ENCODE measurements around the gene RASL10B. TPM values are rescaled to one million over a fixed set of nuclear protein-coding genes. Genes with fewer than 3 reads are reported as not detected.
"Not testable (repeated sequence)": the region's sequence is repeated elsewhere in the genome, so short reads cannot be mapped to it uniquely, and the experiment has no call there.

RASL10B gene
- total RNA-seq, 2 experiments from 2014 or later: 0.15 to 0.37 TPM

DNA sequence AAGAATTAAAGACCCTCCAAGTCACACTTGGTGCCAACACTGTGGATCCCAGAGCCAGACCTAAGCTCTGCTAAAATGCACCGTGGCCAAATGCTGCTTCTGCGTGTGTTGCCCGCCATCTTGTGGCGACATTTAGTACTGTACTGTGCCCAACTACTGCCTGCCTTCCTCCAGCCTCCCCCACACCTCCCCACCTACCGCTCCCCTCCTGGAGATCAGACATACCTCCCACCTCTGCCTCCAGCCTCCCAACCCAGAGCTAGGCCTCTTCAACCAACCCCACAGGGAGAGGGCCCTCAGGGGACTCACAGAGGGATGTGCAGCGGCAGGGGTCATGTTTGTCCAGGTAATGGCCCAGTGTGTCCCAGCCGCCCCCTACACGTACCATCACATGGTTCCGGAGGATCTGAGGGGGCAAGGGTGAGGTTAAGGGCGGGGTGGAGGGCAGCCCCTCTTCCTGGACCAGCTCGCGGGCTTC, 16.1 kb downstream of the RASL10B start:
- H3K27ac Mint-ChIP-seq: no peak overlapping the region
- ChIA-PET POLR2A (no interaction called here), CTCF (interaction anchor here (0.6 to 2.3 kb wide), 26 partner anchors 9 to 635 kb away, joined by 3 to 14 read pairs (median 4); partner anchors contain the start of genes C17orf50, RASL10B and TAF15)
- peaks cover 14% of the 10 kb centered on the region for H3K4me1 Mint-ChIP-seq
- no peak overlapping the region for H3K4me3 Mint-ChIP-seq
- H3K36me3 Mint-ChIP-seq (ENCODE audit: low read depth): no peaks in the 10 kb centered on the region
- H3K9me3 Mint-ChIP-seq: no peaks in the 10 kb centered on the region
- H3K27me3 Mint-ChIP-seq: peaks cover 36% of the 10 kb centered on the region
- DNase-seq: peak; percentile 84

DNA sequence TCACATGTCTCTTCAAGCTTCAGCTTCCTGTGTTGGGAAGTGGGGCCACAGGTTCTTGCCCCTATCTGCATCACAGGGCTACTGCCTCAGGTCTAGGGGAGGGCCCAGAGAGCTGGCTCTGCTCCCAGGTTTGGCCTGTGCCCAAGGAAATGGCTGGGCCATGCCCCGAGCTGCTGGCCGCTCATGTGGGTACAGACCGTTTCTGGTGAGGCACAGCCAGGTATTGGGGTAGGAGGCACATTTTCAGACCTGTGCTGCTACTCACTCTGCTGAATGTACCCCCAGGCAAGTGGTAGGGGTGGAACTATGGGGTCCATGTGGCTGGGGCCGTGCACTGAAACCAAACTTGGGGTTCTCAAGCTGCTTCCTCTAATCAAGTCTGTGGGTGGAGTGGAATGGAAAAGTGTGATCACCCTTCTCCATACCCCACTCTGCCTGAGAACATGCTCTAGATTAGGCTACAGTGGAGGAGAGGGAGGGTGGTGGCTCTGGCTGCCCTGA, 17.0 kb downstream of the RASL10B start:
- no peak overlapping the region for H3K4me3 Mint-ChIP-seq

DNA sequence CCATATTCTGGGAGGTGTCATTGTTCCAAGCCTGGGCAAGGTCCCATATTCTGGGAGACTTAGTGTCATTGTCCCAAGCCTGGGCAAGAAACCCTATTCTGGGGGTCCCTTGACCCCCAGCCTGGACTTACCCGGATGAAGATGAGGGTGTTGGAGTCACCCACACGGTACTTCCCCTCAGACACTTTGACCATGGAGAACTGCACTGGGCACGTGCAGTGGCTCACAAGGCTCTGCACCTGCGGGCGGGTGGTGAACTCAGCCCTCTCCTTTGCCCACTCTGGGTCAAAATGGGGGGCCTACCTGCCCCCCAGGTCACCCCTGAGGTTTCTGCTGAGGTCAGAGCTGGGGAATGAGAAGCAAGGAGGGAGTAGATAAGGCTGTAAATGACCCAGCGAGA, 17.5 kb downstream of the RASL10B start:
- Mint-ChIP-seq H3K4me1 (peaks cover 14% of the 10 kb centered on the region), H3K36me3 (ENCODE audit: low read depth) (no peaks in the 10 kb centered on the region), H3K9me3 (no peaks in the 10 kb centered on the region), H3K27me3 (peaks cover 32% of the 10 kb centered on the region), H3K4me3 (no peak overlapping the region), H3K27ac (no peak overlapping the region)
- no peak for DNase-seq
- POLR2A ChIA-PET: no interaction called here
- CTCF ChIA-PET: interaction anchor here (1.1 to 2.1 kb wide), 2 partner anchors 9 to 605 kb away, joined by 5 to 6 read pairs; no protein-coding TSS in a partner anchor

More for the DNA sequence above, 17.0 kb downstream of the RASL10B start:
- no peak for DNase-seq
- ChIA-PET CTCF (interaction anchor here (1.1 to 2.3 kb wide), 10 partner anchors 9 to 605 kb away, joined by 4 to 14 read pairs (median 6); partner anchors contain the start of genes C17orf50 and TAF15), POLR2A (no interaction called here)
- Mint-ChIP-seq H3K4me1 (peaks cover 14% of the 10 kb centered on the region), H3K9me3 (no peaks in the 10 kb centered on the region), H3K27ac (no peak overlapping the region), H3K27me3 (peaks cover 34% of the 10 kb centered on the region), H3K36me3 (ENCODE audit: low read depth) (no peaks in the 10 kb centered on the region)

DNA sequence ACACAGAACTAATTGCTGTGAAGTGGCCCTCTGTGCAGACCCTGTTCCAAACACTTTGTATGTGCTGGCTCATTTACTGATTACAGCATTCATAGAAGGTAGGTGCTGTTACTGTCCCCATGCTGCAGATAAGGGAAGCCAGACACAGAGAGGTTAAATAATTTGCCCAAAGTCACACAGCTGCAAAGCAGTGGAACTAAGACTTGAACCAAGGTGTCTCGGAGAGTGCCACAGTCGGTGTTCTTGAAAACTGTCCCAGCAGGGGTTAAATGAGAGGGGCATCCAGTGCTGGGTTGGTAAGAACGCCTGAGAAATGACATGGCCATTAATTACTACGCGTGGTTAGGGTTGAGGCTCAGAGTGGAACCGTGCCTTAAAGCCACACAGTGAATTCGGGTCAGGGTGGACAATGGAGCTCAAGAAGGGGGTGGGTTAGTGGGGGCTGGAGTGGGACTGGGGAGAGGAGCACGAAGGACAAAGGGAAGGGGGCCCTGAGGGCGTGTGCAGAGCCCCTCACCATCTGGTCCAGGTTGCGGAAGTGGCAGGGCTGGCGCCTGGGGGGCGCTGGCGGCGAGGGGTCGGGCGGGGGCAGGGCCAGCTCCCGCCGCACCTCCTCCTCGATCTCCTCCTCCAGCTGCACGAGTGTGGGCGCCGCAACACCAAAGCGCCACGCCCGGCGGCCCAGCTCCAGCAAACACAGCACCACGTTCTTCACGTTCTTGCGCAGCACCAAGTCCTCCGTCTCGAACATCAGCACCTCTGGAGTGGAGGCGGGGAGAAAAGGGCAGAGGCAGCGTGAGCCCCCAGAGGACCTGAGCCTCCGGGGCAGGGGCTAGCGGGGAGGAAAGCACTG, 18.3 kb downstream of the RASL10B start:
- POLR2A ChIA-PET: no interaction called here
- Mint-ChIP-seq H3K36me3 (ENCODE audit: low read depth) (no peaks in the 10 kb centered on the region), H3K27ac (no peak overlapping the region), H3K9me3 (no peaks in the 10 kb centered on the region), H3K4me1 (peaks cover 14% of the 10 kb centered on the region), H3K4me3 (no peak overlapping the region), H3K27me3 (peaks cover 32% of the 10 kb centered on the region)
- CTCF ChIA-PET: interaction anchor here (3.0 kb wide), 1 partner anchor 14 kb away, joined by 13 read pairs; no protein-coding TSS in a partner anchor
- DNase-seq: peak; percentile 24

DNA sequence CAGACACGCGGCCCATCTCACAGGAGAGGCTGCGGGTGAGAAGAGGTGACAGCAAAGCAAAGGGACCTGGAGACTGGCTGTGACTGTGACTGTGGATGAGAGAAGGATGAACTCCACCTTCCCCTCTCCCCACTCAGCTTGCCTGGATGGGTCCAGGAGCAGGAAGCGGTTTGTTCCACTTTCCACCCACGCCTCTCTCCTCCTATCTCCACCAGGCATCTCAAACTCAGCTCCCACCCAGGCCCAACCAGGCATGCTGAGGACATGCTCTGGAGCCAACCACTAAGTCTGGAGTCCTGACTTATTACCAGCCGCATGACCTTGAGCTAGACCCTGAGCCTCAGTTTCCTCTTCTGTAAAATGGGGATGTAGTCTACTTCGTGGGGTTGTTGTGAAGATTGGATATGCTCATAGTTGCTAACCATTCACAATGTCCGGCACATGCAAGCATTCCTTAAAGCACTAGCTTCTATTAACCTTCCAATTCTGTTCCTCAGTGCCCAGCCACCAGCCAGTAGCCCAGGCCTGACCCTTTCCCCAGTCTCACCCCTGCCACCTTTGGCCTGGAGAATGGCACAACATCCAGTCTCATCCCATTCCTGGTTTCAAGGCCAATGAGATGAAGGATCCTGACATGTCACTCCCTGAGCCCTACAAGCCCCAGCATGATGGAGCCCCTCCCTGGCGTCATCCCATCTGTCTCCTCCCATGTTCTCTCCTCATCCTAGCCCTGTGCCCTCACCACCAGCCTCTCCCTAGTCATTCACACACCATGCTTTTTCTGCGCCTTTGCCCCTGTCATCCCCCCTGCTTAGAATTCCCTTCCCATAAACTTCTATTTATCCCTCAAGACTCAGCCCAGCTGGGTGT, 19.3 kb downstream of the RASL10B start:
- no peak for DNase-seq
- Mint-ChIP-seq H3K9me3 (no peaks in the 10 kb centered on the region), H3K36me3 (ENCODE audit: low read depth) (no peaks in the 10 kb centered on the region), H3K4me1 (peaks cover 14% of the 10 kb centered on the region), H3K27me3 (peaks cover 32% of the 10 kb centered on the region), H3K27ac (no peak overlapping the region), H3K4me3 (no peak overlapping the region)
- ChIA-PET POLR2A (interaction anchor here (0.6 kb wide), 1 partner anchor 27 kb away, joined by 4 read pairs; no protein-coding TSS in a partner anchor), CTCF (interaction anchor here (3.0 kb wide), 1 partner anchor 13 kb away, joined by 13 read pairs; no protein-coding TSS in a partner anchor)

DNA sequence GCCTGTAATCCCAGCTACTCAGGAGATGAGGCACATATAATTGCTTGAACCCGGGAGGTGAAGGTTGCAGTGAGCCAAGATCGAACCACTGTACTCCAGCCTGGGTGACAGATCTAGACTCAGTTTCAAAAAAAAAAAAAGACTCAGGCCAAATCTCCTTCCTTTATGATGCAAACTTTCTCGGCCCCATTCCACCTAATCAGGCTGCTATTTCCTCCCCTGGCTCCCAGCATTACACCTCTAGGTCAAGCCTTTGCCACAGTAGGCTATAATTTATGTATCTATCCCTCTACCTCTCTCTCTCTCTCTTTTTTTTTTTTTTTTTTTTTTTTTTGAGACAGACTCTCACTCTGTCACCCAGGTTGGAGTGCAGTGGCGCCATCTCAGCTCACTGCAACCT, 20.1 kb downstream of the RASL10B start:
- CTCF ChIA-PET: interaction anchor here (0.6 to 3.0 kb wide), 3 partner anchors 12 to 287 kb away, joined by 3 to 13 read pairs (median 4); no protein-coding TSS in a partner anchor

DNA sequence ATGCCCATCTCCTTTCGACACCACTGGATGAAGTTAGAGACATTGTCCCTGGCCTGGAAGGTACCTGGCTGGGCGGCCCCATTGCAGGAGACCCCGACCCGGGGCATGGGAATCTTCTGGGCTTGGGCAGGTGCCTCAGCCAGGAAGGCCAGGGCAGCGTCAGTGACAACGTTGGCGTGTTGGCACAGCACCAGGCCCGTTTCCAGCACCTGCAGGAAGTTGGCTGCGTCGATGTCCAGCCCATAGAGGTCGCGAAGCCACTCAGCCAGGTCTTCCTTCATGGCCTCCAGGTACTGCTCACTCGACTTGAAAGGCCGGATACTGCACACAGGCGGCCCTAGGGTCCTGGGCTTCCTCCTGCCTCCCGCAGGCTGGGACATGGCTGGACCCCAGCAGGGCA, 21.0 kb downstream of the RASL10B start:
- DNase-seq: no peak
- no peaks in the 10 kb centered on the region for H3K9me3 Mint-ChIP-seq
- no peak overlapping the region for H3K4me3 Mint-ChIP-seq
- no peak overlapping the region for H3K27ac Mint-ChIP-seq
- CTCF ChIA-PET: interaction anchor here (1.1 to 1.4 kb wide), 2 partner anchors 17 to 29 kb away, joined by 3 to 4 read pairs; no protein-coding TSS in a partner anchor
- peaks cover 31% of the 10 kb centered on the region for H3K27me3 Mint-ChIP-seq
- H3K4me1 Mint-ChIP-seq: peaks cover 14% of the 10 kb centered on the region
- H3K36me3 Mint-ChIP-seq (ENCODE audit: low read depth): no peaks in the 10 kb centered on the region
- POLR2A ChIA-PET: no interaction called here

More for the DNA sequence above, 20.1 kb downstream of the RASL10B start:
- H3K9me3 Mint-ChIP-seq; POLR2A ChIA-PET; H3K36me3 Mint-ChIP-seq (ENCODE audit: low read depth); H3K27ac Mint-ChIP-seq; H3K4me3 Mint-ChIP-seq; DNase-seq: not testable (repeated sequence)
- Mint-ChIP-seq H3K4me1 (peaks cover 14% of the 10 kb centered on the region), H3K27me3 (peaks cover 32% of the 10 kb centered on the region)

DNA sequence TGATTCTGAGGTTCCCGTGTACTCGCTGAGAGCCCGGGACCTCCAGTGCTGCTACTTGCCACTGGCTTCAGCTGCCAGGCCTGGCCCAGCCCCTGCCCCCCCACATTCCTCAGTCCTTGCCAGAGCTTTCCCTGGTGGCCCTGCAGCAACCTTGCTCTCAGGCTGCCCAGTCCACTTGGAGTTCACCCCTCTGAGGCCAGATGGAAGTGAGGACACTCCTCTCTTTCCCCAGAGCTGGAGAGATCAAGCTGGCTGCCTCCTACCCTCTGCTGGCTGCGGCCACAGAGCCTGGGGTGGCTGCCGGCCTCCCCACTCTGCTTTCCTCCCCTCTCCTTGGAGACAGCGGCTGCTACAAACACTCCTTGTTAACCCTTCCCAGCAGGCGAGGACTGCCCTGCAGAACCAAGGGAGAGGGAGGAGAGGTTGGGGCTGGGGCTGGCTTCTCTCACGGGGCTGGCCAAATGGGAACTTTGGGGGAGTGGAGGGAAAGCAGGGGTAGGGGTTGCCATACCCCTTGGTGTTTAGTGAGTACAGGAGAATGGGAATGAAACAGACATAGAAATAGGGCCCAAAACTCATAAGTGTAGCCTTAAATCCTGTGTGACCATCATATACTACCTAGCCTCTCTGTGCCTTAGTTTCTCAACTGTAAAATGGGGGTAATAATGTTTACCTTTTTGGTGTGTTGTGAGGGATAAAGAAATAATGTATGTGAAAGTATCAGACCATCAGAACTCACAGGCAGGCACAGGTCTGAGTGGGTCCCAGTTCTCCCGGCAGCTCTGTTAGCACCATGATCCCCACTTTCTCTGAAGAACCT, 21.7 kb downstream of the RASL10B start, which contains the start of gene GAS2L2:
Gene GAS2L2 (minus strand): TSS at position 295 of the 820 bp plus-strand sequence. CDS start 389 bp downstream, outside the sequence.
- Mint-ChIP-seq H3K27me3 (peaks cover 30% of the 10 kb centered on the region), H3K9me3 (no peaks in the 10 kb centered on the region), H3K36me3 (ENCODE audit: low read depth) (no peaks in the 10 kb centered on the region), H3K4me1 (peaks cover 14% of the 10 kb centered on the region), H3K4me3 (no peak within 1 kb of the TSS), H3K27ac (no peak within 1 kb of the TSS)
- ChIA-PET CTCF (interaction anchor here (1.1 kb wide), 2 partner anchors 11 to 29 kb away, joined by 4 to 5 read pairs; no protein-coding TSS in a partner anchor), POLR2A (no interaction called here)
- no peak for DNase-seq

DNA sequence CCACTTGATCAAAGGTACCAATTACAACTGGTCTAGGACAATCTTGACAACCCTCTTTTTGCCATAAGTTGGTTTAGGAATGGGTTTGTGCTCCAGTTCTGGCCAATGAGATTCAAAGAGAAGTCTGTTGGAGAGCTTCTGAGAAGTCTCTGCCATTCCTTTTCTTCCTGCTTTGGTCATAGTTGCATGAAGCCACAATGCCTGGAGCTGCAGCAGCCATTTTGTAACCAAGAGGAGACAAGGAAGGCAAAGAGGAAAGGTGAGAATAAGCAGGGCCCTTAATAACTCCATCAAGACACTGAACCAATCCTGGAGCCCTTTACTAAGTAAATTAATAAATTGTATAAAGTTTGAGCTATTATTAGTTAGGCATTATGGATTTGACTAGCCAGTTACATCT, 25.8 kb downstream of the RASL10B start:
- Mint-ChIP-seq H3K4me3 (no peak overlapping the region), H3K4me1 (no peaks in the 10 kb centered on the region)
- no peak for DNase-seq

DNA sequence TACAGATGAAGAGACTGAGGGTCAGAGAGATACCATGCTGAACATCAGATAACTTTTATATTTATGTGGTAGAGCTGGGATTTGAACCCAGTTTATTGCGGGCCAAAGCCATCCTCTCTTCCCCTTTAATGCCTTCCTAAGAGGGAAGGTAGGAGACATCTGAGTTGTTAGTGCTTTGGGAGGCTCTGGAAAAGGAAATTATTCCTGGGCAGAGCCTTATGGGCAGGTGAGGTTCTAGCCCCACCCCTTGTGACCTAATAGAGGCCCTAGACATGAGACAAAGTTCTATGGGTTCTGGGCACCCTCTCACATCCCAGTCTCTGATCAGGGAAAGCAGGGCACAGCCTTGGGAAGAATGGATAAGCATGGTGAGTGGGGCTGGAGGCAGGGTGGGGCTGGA, 29.1 kb downstream of the RASL10B start, which contains the start of gene C17orf50:
Gene C17orf50 (plus strand): TSS at position 301 of the 400 bp plus-strand sequence. CDS start 55 bp downstream, at position 356.
- H3K27me3 Mint-ChIP-seq: no peaks in the 10 kb centered on the region
- no peak within 1 kb of the TSS for H3K4me3 Mint-ChIP-seq
- no peaks in the 10 kb centered on the region for H3K36me3 Mint-ChIP-seq (ENCODE audit: low read depth)
- ChIA-PET POLR2A (no interaction called here), CTCF (interaction anchor here (0.5 to 2.4 kb wide), 5 partner anchors 13 to 388 kb away, joined by 3 to 12 read pairs (median 3); no protein-coding TSS in a partner anchor)
- no peaks in the 10 kb centered on the region for H3K9me3 Mint-ChIP-seq
- peaks cover 11% of the 10 kb centered on the region for H3K4me1 Mint-ChIP-seq
- no peak for DNase-seq
- H3K27ac Mint-ChIP-seq: no peak within 1 kb of the TSS

More for the DNA sequence above, 25.8 kb downstream of the RASL10B start:
- ChIA-PET CTCF (interaction anchor here (3.5 kb wide), 1 partner anchor 9 kb away, joined by 14 read pairs; no protein-coding TSS in a partner anchor), POLR2A (no interaction called here)
- H3K36me3 Mint-ChIP-seq (ENCODE audit: low read depth): no peaks in the 10 kb centered on the region
- no peaks in the 10 kb centered on the region for H3K27me3 Mint-ChIP-seq
- no peak overlapping the region for H3K27ac Mint-ChIP-seq
- H3K9me3 Mint-ChIP-seq: no peaks in the 10 kb centered on the region

DNA sequence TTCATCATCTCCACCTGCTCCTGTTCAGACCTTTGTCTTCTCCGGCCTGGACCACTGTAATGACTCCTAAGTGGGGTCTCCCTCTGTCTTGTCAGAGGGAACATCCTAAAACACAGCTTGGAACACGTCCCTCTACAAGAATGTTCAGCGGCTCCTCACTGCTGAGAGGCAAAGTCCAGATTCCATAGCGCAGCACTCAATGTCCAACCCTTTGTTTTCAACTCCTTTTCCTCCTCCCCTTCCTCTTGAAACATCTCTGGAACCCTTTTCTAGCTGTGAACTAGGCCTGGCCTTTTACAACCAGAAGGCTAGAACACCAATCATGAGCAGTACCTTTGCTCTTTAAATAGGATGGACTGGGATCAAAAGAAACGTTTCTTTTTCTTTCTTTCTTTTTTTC, 30.2 kb downstream of the RASL10B start:
- Mint-ChIP-seq H3K9me3 (no peaks in the 10 kb centered on the region), H3K4me1 (peaks cover 11% of the 10 kb centered on the region), H3K4me3 (no peak overlapping the region), H3K27me3 (no peaks in the 10 kb centered on the region), H3K27ac (no peak overlapping the region), H3K36me3 (ENCODE audit: low read depth) (no peaks in the 10 kb centered on the region)
- no peak for DNase-seq
- ChIA-PET POLR2A (no interaction called here), CTCF (interaction anchor here (0.7 to 1.2 kb wide), 4 partner anchors 16 to 92 kb away, joined by 3 to 5 read pairs (median 3); partner anchors contain the start of gene TAF15)
